SU-DHL-6 (cell line): Measurements from ENCODE around the gene ZDHHC18.

ENCODE experiments used
- H2AFZ ChIP-seq: fragments of 200-600 bp; sonication (generic); 2 replicates; pipeline ENCODE4 v1.6.1; 2014; ENCODE audit warnings: low read depth, mild to moderate bottlenecking, moderate library complexity, mixed read lengths, antibody characterized with exemption, low read length; ENCODE audit not compliant: severe bottlenecking
- H3F3A ChIP-seq: fragments of 200-600 bp; shearing (Covaris generic); 2 replicates; pipeline ENCODE4 v1.6.0; 2016; ENCODE audit warnings: antibody characterized with exemption, mild to moderate bottlenecking; ENCODE audit not compliant: insufficient read depth
- H3K27ac ChIP-seq: fragments of 200-600 bp; sonication (generic); 2 replicates; pipeline ENCODE4 v1.5.1; 2016; ENCODE audit warnings: low read depth, mild to moderate bottlenecking, low read length, moderate library complexity, mixed read lengths
- H3K27me3 ChIP-seq: fragments of 200-600 bp; sonication (generic), shearing (Covaris generic); 2 replicates; pipeline ENCODE4 v1.6.0; 2014; ENCODE audit warnings: mild to moderate bottlenecking, low read length
- H3K36me3 ChIP-seq: fragments of 200-600 bp; sonication (generic); 2 replicates; pipeline ENCODE4 v1.6.1; 2014; ENCODE audit warnings: mild to moderate bottlenecking, low read length, mixed read lengths
- H3K4me2 ChIP-seq: fragments of 300-600, 200-600 bp; shearing (Covaris generic), sonication (generic); 2 replicates; pipeline ENCODE4 v1.6.0; 2014; ENCODE audit warnings: low read length, low read depth, mild to moderate bottlenecking; ENCODE audit not compliant: poor library complexity, severe bottlenecking
- H3K4me3 ChIP-seq: fragments of 200-600 bp; sonication (generic); 2 replicates; pipeline ENCODE4 v1.5.1; 2014; ENCODE audit warnings: antibody characterized with exemption, low read length, mild to moderate bottlenecking, mixed read lengths; ENCODE audit not compliant: insufficient read depth, poor library complexity, severe bottlenecking
- H3K79me2 ChIP-seq: fragments of 200-600 bp; sonication (generic); 2 replicates; pipeline ENCODE4 v1.6.1; 2014; ENCODE audit warnings: mild to moderate bottlenecking, low read length, moderate library complexity; ENCODE audit not compliant: insufficient read depth
- H3K9ac ChIP-seq: fragments of 200-600 bp; sonication (generic); 2 replicates; pipeline ENCODE4 v1.7.0; 2014; ENCODE audit warnings: mild to moderate bottlenecking, low read length
- H3K9me2 ChIP-seq: fragments of 200-600 bp; sonication (generic); replicated peaks from 2 replicates; pipeline ENCODE4 v1.6.1; 2014; ENCODE audit warnings: low read length; ENCODE audit not compliant: insufficient read depth
- H3K9me3 ChIP-seq: fragments of 200-600 bp; sonication (generic); 2 replicates; pipeline ENCODE4 v1.6.1; 2014; ENCODE audit warnings: low read length, mixed read lengths; ENCODE audit not compliant: insufficient read depth
- H4K20me1 ChIP-seq: fragments of 200-600 bp; sonication (generic); 2 replicates; pipeline ENCODE4 v1.6.1; 2014; ENCODE audit warnings: low read depth, mild to moderate bottlenecking, antibody characterized with exemption, low read length, moderate library complexity, mixed read lengths
- EZH2phosphoT487 ChIP-seq: fragments of 200-600 bp; sonication (generic), shearing (Covaris generic); conservative IDR thresholded peaks from 2 replicates; pipeline ENCODE4 v1.6.1; 2018; ENCODE audit warnings: mild to moderate bottlenecking, antibody characterized with exemption, low read length, moderate library complexity, mixed read lengths
- TF ChIP-seq, protein P1 (sequence below): fragments of 200-600 bp; sonication (generic); IDR thresholded peaks from one replicate; pipeline ENCODE4 v1.5.1; 2017; ENCODE audit warnings: antibody characterized with exemption, mild to moderate bottlenecking, low read length, moderate library complexity; ENCODE audit not compliant: insufficient read depth, poor library complexity, severe bottlenecking

The ZDHHC18 gene

DNA sequence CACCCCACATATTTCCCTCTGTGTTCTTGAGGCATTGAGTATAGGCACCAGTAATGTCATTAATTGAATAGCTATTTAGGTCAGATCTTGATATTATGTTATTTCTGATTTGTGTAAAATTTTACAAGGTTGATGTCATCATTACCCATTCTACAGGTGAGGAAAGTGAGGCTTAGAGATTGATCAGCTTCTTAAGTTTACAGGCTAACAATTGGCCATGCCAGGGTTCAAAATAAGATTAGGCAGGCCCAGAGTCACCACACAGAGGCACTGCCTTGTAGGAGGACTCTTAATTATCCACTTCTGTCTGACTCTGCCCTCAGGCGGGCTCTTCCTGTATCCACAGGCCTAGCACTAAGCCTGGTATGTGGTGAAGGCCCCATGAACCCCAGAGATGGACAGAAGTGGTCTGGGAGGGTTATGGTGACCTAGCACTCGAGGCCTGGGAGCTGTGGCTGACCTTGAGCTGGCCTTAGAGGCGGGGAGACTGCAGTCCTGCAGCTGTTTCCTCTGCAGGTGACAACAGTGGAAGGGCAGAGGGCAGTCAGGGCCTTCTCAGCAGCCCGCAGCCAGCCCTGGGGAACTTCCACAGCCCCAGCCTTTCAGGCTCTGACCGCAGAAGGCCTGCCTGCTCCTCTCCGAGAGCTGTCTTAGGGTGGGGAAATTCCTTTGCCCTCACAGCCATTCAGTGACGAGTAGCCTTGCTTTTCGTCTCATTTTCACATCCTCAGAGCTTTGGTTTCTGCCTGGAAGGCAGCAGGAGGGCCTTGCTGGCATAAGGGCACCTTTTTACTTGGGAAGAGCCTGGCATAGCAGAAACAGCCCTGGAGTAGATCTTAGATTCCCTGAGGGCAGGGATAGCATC, 12.2 kb downstream of the ZDHHC18 start:
- Histone ChIP-seq H3K9me3 (no peaks in the 10 kb centered on the region), H3K4me3 (no peak overlapping the region), H3K9ac (no peak overlapping the region), H4K20me1 (no peaks in the 10 kb centered on the region), H3K36me3 (no peaks in the 10 kb centered on the region), H3K79me2 (no peaks in the 10 kb centered on the region), H2AFZ (no peak overlapping the region), H3K9me2 (no peaks in the 10 kb centered on the region), H3K27me3 (no peaks in the 10 kb centered on the region), H3K4me2 (no peak overlapping the region), H3K27ac (peak overlapping the region; percentile 25; the same call in 1 of the 2 replicates), H3F3A (no peaks in the 10 kb centered on the region)
- TF ChIP-seq, protein P1, sequence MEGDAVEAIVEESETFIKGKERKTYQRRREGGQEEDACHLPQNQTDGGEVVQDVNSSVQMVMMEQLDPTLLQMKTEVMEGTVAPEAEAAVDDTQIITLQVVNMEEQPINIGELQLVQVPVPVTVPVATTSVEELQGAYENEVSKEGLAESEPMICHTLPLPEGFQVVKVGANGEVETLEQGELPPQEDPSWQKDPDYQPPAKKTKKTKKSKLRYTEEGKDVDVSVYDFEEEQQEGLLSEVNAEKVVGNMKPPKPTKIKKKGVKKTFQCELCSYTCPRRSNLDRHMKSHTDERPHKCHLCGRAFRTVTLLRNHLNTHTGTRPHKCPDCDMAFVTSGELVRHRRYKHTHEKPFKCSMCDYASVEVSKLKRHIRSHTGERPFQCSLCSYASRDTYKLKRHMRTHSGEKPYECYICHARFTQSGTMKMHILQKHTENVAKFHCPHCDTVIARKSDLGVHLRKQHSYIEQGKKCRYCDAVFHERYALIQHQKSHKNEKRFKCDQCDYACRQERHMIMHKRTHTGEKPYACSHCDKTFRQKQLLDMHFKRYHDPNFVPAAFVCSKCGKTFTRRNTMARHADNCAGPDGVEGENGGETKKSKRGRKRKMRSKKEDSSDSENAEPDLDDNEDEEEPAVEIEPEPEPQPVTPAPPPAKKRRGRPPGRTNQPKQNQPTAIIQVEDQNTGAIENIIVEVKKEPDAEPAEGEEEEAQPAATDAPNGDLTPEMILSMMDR: no peak
- no peak for TF ChIP-seq EZH2phosphoT487

DNA sequence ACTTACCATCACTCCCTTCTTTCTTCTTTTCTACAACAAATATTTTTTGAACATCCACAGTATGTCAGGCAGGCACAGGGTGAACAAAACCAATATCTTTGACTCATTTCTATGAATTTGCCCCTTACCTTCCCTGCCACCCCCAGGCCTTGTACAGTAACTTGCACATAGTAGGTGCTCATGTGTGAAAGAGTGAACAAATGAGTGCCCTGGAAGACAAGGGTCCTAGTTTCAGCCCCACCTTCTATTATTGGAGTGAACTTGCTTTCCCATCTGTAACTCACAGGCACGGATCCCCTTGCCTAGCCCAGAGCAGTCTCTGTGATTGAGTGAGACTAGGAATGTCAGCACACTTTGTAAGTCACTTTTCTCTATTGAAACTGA, 12.8 kb downstream of the ZDHHC18 start:
- no peaks in the 10 kb centered on the region for H3K27me3 ChIP-seq
- H3F3A ChIP-seq: no peaks in the 10 kb centered on the region
- 0 out of 2 replicates have a peak overlapping the region, but pooled peaks have one; percentile 25 for H3K27ac ChIP-seq
- no peak overlapping the region for H3K4me3 ChIP-seq
- TF ChIP-seq, protein P1: no peak
- TF ChIP-seq EZH2phosphoT487: no peak
- no peaks in the 10 kb centered on the region for H3K36me3 ChIP-seq
- no peaks in the 10 kb centered on the region for H3K9me2 ChIP-seq
- no peak overlapping the region for H3K9ac ChIP-seq
- H3K4me2 ChIP-seq: no peak overlapping the region
- H4K20me1 ChIP-seq: no peaks in the 10 kb centered on the region
- H3K9me3 ChIP-seq: no peaks in the 10 kb centered on the region
- H3K79me2 ChIP-seq: no peaks in the 10 kb centered on the region
- no peak overlapping the region for H2AFZ ChIP-seq

DNA sequence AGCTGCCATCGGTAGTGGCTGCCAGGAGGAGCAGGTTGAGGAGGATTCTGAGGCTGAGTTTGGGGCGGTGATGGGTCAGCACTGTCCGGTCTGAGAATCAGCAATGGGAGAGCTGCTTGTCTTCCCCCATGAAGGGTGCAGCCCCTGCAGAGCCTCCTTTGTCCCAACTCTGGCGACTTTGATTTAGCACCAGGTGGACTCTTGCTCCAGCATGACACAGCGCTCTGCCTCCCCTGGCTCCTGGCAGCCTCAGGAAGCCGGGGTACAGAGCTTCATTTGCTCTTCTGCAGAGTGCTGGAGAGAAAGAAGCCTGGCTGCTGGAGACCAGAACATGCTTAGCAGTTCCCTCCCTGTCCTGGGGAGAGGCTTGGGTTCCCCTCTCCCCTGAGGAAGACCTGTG, 13.3 kb downstream of the ZDHHC18 start:
- H3K79me2 ChIP-seq: no peaks in the 10 kb centered on the region
- H3K27ac ChIP-seq: no peak overlapping the region

More for the DNA sequence above, 13.3 kb downstream of the ZDHHC18 start:
- Histone ChIP-seq H3K36me3 (no peaks in the 10 kb centered on the region), H2AFZ (no peak overlapping the region), H3K4me3 (no peak overlapping the region), H3F3A (no peaks in the 10 kb centered on the region), H3K4me2 (no peak overlapping the region), H3K9me3 (no peaks in the 10 kb centered on the region), H3K9ac (no peak overlapping the region), H3K9me2 (no peaks in the 10 kb centered on the region), H4K20me1 (no peaks in the 10 kb centered on the region), H3K27me3 (no peaks in the 10 kb centered on the region)
- TF ChIP-seq EZH2phosphoT487: no peak
- TF ChIP-seq, protein P1: no peak
